Panc1 (cell line): Measurements from ENCODE around the gene LMF1.

Experiments used
- CTCF ChIP-seq: fragments of 450-650 bp; IDR thresholded peaks from 2 replicates; pipeline ENCODE4 v1.5.1; 2017; ENCODE audit warnings: mild to moderate bottlenecking
- POLR2AphosphoS5 ChIP-seq: IDR thresholded peaks from 2 replicates; pipeline ENCODE4 v1.6.1; 2012; ENCODE audit warnings: mild to moderate bottlenecking, low read depth, low read length, moderate library complexity
- SIN3A ChIP-seq: IDR thresholded peaks from 2 replicates; pipeline ENCODE4 v1.6.1; 2012; ENCODE audit warnings: low read depth, mild to moderate bottlenecking, low read length, moderate library complexity, borderline replicate concordance; ENCODE audit not compliant: insufficient read depth
- TCF7L2 ChIP-seq: IDR thresholded peaks from 2 replicates; pipeline ENCODE4 v1.6.1; 2011; ENCODE audit warnings: mild to moderate bottlenecking, low read depth, low read length, inconsistent platforms

- no peak for TF ChIP-seq SIN3A
- no peak for TF ChIP-seq CTCF
- no peak for TF ChIP-seq POLR2AphosphoS5
- no peak for TF ChIP-seq TCF7L2
Observed at GRCh38 chr16:971981-972315, 1.2 kb upstream of the LMF1 start.
